ENCODE data around the gene PGLYRP2.

Gene PGLYRP2

GRCh38 chr19:15424121-15424520, 55.2 kb downstream of the PGLYRP2 start:
- in situ Hi-C loops (cut with HindIII; ENCODE audit: low sequenced_read_pairs): no loop called here
- no peak for DNase-seq (ENCODE audit: low read depth)
- no peak overlapping the region for H3K4me3 ChIP-seq (ENCODE audit: low read depth, low read length)
- no peak for TF ChIP-seq CTCF (IDR thresholded peaks at IDR 0.05; ENCODE audit: low read depth, low read length, missing control alignments)

GRCh38 chr19:15423130-15423529, 56.2 kb downstream of the PGLYRP2 start:
- in situ Hi-C loops (cut with HindIII; ENCODE audit: low sequenced_read_pairs): no loop called here
- no peak for DNase-seq (ENCODE audit: low read depth)
- no peak overlapping the region for H3K4me3 ChIP-seq (ENCODE audit: low read depth, low read length)
- no peak for TF ChIP-seq CTCF (IDR thresholded peaks at IDR 0.05; ENCODE audit: low read depth, low read length, missing control alignments)

- no peak for DNase-seq (ENCODE audit: low read depth)
- no peak overlapping the region for H3K4me3 ChIP-seq (ENCODE audit: low read depth, low read length)
- in situ Hi-C loops (cut with HindIII; ENCODE audit: low sequenced_read_pairs): no loop called here
- TF ChIP-seq CTCF (IDR thresholded peaks at IDR 0.05; ENCODE audit: low read depth, low read length, missing control alignments): no peak
These were observed 56.8 kb downstream of the PGLYRP2 start for GRCh38 chr19:15422296-15423075.

GRCh38 chr19:15421721-15422260, 57.5 kb downstream of the PGLYRP2 start:
- H3K4me3 ChIP-seq (ENCODE audit: low read depth, low read length): no peak overlapping the region
- in situ Hi-C loops (cut with HindIII; ENCODE audit: low sequenced_read_pairs): no loop called here
- no peak for DNase-seq (ENCODE audit: low read depth)
- TF ChIP-seq CTCF (IDR thresholded peaks at IDR 0.05; ENCODE audit: low read depth, low read length, missing control alignments): no peak

- DNase-seq (ENCODE audit: low read depth): no peak
- in situ Hi-C loops (cut with HindIII; ENCODE audit: low sequenced_read_pairs): no loop called here
- no peak overlapping the region for H3K4me3 ChIP-seq (ENCODE audit: low read depth, low read length)
- no peak for TF ChIP-seq CTCF (IDR thresholded peaks at IDR 0.05; ENCODE audit: low read depth, low read length, missing control alignments)
These were observed 58.1 kb downstream of the PGLYRP2 start for GRCh38 chr19:15421136-15421695.

- TF ChIP-seq CTCF (IDR thresholded peaks at IDR 0.05; ENCODE audit: low read depth, low read length, missing control alignments): no peak
- peak overlapping the region; percentile 68 for H3K4me3 ChIP-seq (ENCODE audit: low read depth, low read length)
- DNase-seq (ENCODE audit: low read depth): no peak
- in situ Hi-C loops (cut with HindIII; ENCODE audit: low sequenced_read_pairs): no loop called here
These were observed 59.8 kb downstream of the PGLYRP2 start for GRCh38 chr19:15419413-15420025.
